ENCODE data around the gene ARID1B.

The ARID1B gene

GRCh38 chr6:157163434-157164159 is 386.4 kb downstream of the ARID1B start:
- DNase-seq (ENCODE audit: low spot score) = no peak

DNA sequence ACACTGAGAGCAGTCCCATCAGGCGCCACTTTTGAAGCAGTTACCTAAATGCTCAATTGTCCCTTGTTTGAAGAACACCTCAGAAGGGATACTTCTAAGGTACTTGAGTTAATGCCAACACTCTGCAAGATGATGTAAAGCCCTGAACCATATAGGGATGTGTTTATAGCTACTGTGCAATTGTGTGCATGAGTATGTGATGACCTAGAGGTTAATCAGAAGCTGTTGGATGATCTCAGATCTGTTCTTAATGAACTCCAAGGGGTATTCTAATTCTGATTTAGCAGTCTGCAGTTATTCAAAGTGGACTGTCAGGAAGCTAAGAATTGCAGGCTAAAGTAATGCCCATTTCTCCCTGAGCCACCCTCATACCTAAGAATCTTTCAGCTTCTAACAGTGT is 387.8 kb downstream of the ARID1B start:
- no peak for DNase-seq (ENCODE audit: low spot score)

- no peak for DNase-seq (ENCODE audit: low spot score)
Measured at GRCh38 chr6:157166784-157167183, 389.6 kb downstream of the ARID1B start.

GRCh38 chr6:157167837-157168236 is 390.7 kb downstream of the ARID1B start:
- no peak for DNase-seq (ENCODE audit: low spot score)

GRCh38 chr6:157168471-157168870 is 391.3 kb downstream of the ARID1B start:
- DNase-seq (ENCODE audit: low spot score) = no peak

GRCh38 chr6:157169226-157169625 is 392.0 kb downstream of the ARID1B start:
- no peak for DNase-seq (ENCODE audit: low spot score)

DNA sequence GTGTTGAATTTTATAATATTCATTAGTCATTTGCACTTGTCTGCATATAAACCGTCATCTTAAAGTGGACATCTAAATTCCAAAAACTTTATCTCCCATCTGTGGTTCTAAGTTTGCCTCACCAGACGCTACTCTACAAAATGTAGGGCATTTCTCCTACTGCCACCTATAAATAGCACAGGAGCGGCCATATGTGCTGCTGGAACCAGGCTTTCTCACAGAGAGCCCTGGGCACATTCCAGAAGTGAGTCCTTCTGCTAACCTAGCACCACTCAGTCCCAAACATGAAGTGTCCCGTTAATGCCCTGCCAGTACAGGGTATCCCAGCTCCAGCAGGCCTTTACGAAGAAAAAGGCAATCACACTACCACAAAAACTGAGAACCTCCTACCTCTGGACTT is 392.5 kb downstream of the ARID1B start:
- DNase-seq (ENCODE audit: low spot score) = no peak

DNA sequence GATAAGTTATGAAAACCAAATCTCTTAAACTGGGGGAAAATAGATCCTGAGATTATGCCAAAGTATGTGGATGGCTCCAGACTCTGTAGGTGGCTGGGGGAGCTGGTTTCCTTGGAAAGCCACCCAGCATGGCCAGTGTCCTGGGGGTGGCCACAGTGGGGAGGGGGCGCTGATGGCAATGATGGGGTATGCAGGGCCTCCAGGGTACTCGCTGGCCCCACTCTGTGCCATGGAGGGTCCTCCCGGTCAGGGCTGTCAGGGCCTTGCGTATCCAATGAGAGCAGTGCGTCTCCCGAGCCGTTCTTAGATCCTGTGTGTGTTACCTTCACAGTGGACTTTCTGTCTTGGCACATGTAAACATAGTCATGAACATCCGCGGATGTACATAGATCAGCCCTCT is 393.4 kb downstream of the ARID1B start:
- no peak for DNase-seq (ENCODE audit: low spot score)

DNA sequence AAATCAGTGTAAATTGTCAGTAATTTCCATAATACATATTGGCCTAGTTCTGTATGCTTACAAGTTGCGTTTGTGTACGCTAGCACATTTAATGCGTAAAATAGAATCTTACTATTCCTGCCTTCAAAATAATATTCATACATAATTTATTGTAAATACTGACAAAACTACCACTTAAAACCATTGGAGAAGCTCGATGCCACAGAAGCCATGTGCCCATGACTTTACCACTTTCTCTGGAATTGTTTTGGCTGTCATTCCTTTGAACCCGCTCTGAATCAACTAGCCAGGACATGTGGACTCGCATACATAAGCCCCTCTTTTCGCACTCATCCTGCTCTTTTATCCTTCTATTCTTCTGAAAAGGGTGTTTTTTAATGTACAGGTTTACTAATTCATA is 394.6 kb downstream of the ARID1B start:
- no peak for DNase-seq (ENCODE audit: low spot score)

- DNase-seq (ENCODE audit: low spot score) = no peak
Measured at GRCh38 chr6:157172231-157172701, 395.1 kb downstream of the ARID1B start.

DNA sequence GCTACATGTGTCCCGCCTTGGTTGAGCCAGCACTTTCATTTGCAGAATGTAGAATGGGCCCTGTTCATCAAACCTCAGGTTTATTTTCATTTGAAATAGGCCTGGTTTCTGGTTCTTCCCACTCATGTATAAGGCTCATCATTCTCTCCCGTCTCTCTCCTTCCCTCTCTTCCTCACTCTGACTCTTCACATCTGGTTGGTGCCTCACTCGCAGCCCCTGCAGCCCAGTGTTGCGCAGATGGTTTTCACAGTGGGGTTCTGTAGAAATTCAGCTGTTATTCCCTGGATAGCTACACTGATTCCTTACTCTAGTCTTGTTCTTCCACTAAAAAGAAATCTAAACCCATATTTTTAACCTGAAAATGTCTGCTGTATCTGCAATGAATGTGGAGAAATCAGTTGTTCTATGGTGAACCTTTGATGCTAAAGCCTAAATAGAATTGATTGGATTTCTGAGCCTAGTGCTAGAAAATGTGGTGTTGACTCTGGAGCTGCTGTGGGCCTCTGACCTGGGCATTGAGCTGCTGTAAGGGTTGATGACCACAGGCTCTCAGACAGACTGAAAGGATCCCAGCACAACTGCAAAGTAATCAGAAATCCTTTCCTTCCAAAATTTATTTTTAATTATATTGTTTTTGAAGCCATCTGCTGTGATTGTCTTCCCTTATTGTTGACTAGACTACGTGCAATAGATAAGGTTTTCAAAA is 395.8 kb downstream of the ARID1B start:
- no peak for DNase-seq (ENCODE audit: low spot score)

DNA sequence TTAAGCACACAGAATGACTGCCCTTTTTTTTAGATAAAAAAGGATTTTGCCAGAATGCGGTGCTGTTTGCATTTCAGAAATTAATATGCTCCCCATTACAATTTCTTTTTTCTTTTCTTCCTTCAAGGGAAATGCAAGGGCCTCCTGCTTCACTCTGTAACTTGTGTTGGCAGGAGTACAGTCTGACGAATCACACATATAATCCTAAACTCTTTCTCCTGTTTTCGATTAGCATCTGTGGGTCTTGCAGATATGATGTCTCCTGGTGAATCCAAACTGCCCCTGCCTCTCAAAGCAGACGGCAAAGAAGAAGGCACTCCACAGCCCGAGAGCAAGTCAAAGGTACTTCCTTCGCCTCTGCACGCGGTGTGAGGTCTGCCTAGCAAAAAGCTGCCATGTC is 396.6 kb downstream of the ARID1B start:
- DNase-seq (ENCODE audit: low spot score) = no peak

DNA sequence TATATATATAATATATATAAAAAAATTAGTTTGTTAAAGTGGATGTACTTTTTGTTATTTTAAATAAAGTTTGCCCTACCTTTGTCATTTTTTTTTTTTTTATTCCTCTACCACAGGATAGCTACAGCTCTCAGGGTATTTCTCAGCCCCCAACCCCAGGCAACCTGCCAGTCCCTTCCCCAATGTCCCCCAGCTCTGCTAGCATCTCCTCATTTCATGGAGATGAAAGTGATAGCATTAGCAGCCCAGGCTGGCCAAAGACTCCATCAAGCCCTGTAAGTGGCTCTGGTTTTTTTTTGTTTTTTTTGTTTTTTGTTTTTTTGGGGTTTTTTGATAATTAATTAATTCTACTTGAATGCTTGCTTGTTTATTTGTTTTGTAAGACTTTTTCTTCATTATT is 397.6 kb downstream of the ARID1B start:
- no peak for DNase-seq (ENCODE audit: low spot score)

GRCh38 chr6:157177731-157178336 is 400.7 kb downstream of the ARID1B start:
- no peak for DNase-seq (ENCODE audit: low spot score)

DNA sequence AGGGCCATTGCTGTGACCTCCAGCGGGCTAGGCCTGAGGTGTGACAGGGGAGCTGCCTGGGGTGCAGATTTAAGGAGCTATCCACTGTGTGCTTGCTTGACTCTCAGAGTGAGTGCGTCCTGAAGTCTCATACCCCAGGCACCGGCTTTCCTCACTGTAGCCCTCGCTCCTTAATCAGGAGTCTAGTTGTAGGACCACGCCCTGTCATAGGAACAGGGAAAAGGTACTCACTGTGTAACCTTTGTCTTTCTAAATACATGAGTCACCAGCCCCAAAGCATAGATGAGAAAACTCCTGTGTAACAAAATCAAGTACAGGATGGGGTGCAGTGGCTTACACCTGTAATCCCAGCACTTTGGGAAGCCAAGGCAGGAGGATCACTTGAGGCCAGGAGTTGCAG is 404.5 kb downstream of the ARID1B start:
- DNase-seq (ENCODE audit: low spot score) = no peak

- no peak for DNase-seq (ENCODE audit: low spot score)
Measured at GRCh38 chr6:157182503-157183264, 405.5 kb downstream of the ARID1B start.

DNA sequence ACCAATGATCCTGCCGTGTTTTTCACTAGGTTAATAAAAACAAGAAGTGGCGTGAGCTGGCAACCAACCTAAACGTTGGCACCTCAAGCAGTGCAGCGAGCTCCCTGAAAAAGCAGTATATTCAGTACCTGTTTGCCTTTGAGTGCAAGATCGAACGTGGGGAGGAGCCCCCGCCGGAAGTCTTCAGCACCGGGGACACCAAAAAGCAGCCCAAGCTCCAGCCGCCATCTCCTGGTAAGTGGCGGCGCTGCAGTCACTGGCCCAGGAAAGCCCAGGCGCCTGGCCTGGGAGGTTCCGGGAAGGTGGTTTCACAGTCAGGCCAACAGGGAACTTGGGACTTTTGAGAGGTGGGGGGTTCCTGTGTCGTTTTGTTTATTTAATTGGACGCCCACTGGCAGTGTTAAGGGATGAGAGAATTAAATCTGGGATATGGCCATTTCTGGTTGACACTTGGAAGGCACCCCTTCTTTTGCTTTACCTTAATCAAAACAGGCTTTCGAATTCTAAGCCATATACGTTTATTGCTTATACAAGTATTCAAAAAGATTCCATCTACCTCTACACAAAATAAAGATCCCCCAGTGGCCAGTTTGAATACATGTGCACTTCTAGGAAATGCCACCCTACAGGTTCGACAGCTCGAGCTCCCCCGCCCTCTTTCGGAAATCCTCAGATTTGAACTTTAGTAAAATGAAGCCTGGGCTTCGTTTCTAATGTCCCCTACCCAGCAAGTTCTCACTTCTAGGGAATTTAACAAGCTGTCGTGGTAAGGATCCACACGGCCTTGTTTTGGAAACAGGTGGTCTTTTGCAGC is 407.2 kb downstream of the ARID1B start:
- peak; percentile 78 for DNase-seq (ENCODE audit: low spot score)

- DNase-seq (ENCODE audit: low spot score) = no peak
Measured at GRCh38 chr6:157185171-157185570, 408.0 kb downstream of the ARID1B start.

GRCh38 chr6:157185986-157186385 is 408.8 kb downstream of the ARID1B start:
- no peak for DNase-seq (ENCODE audit: low spot score)

- DNase-seq (ENCODE audit: low spot score) = no peak
Measured at GRCh38 chr6:157186785-157187181, 409.6 kb downstream of the ARID1B start.

Data from ecto neural progenitor cell (in vitro differentiated cells).